Esophagus (tissue), 2 donors: ENCODE data around the gene MIPOL1. TPM values are rescaled to one million over a fixed set of nuclear protein-coding genes. Genes with fewer than 3 reads are reported as not detected.

Experiments used
- H3K27ac ChIP-seq, 2 donors: one replicate each; pipeline ENCODE4 v1.5.1; 2013; ENCODE audit warnings: low read depth in 2 of 2, mild to moderate bottlenecking in 2 of 2, inconsistent platforms in 1 of 2, low read length in 1 of 2, moderate library complexity in 1 of 2
- H3K27me3 ChIP-seq, 2 donors: one replicate each; pipeline ENCODE4 v1.6.1; 2013; ENCODE audit warnings: low read length in 2 of 2, control low read depth in 1 of 2, mild to moderate bottlenecking in 1 of 2; ENCODE audit not compliant: insufficient read depth in 2 of 2, control insufficient read depth in 1 of 2
- H3K36me3 ChIP-seq, 2 donors: one replicate each; pipeline ENCODE4 v1.6.1; 2013; ENCODE audit warnings: low read length in 1 of 2; ENCODE audit not compliant: control insufficient read depth in 2 of 2, insufficient read depth in 2 of 2
- H3K4me1 ChIP-seq, 2 donors: one replicate each; pipeline ENCODE4 v1.6.1; 2013; ENCODE audit warnings: low read length in 1 of 2; ENCODE audit not compliant: control insufficient read depth in 2 of 2, insufficient read depth in 2 of 2
- H3K4me3 ChIP-seq, 2 donors: one replicate each; pipeline ENCODE4 v1.5.1; 2013; ENCODE audit warnings: low read length in 2 of 2, mild to moderate bottlenecking in 2 of 2, low read depth in 1 of 2, moderate library complexity in 1 of 2
- H3K9me3 ChIP-seq, 2 donors: one replicate each; pipeline ENCODE4 v1.6.1; 2013; ENCODE audit warnings: mild to moderate bottlenecking in 2 of 2, low read depth in 1 of 2, low read length in 1 of 2, moderate library complexity in 1 of 2; ENCODE audit not compliant: control insufficient read depth in 2 of 2, insufficient read depth in 1 of 2
- WGBS, 2 donors: extraction: QIAGEN DNeasy Blood & Tissue Kit; methylation state at CpG; one replicate each; pipeline ENCODE4 v1.1.7; 2013; 5-methylcytosine and 5-hydroxymethylcytosine counted together
- polyA plus RNA-seq, 2 donors: library from polyadenylated mRNA; stranded (reverse); fragments of 200-250 nt; gene quantifications; one replicate each; pipeline ENCODE4 v1.2.3, GENCODE V29; 2013
- donor health status: healthy with polysubstance abuse.
- donor health status: Bipolar disorder and iron deficiency.

Gene MIPOL1
- polyA plus RNA-seq, 2 donors: 1.5 to 2.2 TPM

- Histone ChIP-seq H3K9me3 (no peaks in the 10 kb centered on the region), H3K4me1 (no peaks in the 10 kb centered on the region), H3K27me3 (no peaks in the 10 kb centered on the region), H3K4me3 (no peak overlapping the region), H3K36me3 (no peaks in the 10 kb centered on the region), H3K27ac (no peak overlapping the region)
- 74 to 88% methylated on average over 3 of the region's 3 CpGs for WGBS, 2 donors
Measured at GRCh38 chr14:37247791-37248461, 50.2 kb downstream of the MIPOL1 start.

GRCh38 chr14:37251775-37252174, 54.0 kb downstream of the MIPOL1 start:
- Histone ChIP-seq H3K4me3 (no peak overlapping the region), H3K27ac (no peak overlapping the region), H3K4me1 (no peaks in the 10 kb centered on the region), H3K36me3 (no peaks in the 10 kb centered on the region), H3K9me3 (no peaks in the 10 kb centered on the region), H3K27me3 (no peaks in the 10 kb centered on the region)

DNA sequence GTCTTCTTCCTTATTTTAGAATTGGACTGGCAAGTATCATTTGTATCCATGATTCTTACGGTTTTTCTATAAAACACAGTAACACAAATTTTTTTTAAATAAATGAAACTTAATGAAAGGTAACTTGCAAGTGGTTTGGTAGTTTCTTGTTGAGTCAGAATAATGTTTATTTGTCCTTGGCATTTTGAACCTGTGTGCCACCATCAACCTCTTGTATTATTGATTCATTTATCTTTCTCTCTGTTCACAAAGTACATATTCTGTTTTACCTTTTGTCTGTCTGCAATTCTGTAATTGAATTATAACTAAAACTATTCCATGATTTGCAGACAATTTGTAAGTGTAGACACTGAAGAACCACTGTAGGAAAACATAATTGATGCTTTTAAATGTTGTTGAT, 54.7 kb downstream of the MIPOL1 start:
- no peaks in the 10 kb centered on the region for H3K36me3 ChIP-seq
- H3K27ac ChIP-seq: no peak overlapping the region
- H3K9me3 ChIP-seq: no peaks in the 10 kb centered on the region
- H3K4me3 ChIP-seq: no peak overlapping the region
- no peaks in the 10 kb centered on the region for H3K27me3 ChIP-seq
- H3K4me1 ChIP-seq: no peaks in the 10 kb centered on the region
- 98 to 100% methylated on average over 1 of the region's 1 CpG for WGBS, 2 donors

DNA sequence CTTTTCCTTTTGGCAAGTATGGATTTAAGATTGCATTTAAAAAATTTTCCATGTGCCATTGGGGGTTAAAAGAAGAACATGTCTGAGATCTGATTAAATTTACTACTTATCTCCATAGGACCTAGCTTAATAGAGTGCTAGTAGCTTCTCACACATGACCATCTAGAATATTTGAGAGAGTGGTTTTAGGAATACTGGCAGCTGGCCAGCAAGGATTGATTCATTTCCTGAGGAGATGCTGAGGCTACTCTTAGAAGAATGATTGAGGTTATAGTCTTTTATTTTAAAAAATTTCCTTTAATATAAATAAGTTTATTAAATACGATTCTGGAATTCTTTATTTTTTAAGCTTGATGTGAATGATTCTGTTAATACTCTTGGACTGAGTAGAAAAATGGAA, 56.2 kb downstream of the MIPOL1 start:
- no peaks in the 10 kb centered on the region for H3K9me3 ChIP-seq
- no peaks in the 10 kb centered on the region for H3K4me1 ChIP-seq
- no peaks in the 10 kb centered on the region for H3K27me3 ChIP-seq
- no peak overlapping the region for H3K4me3 ChIP-seq
- H3K36me3 ChIP-seq: no peaks in the 10 kb centered on the region
- no peak overlapping the region for H3K27ac ChIP-seq
- 59 to 80% methylated on average over 1 of the region's 1 CpG for WGBS, 2 donors

- Histone ChIP-seq H3K27ac (no peak overlapping the region), H3K36me3 (no peaks in the 10 kb centered on the region), H3K4me3 (no peak overlapping the region), H3K4me1 (no peaks in the 10 kb centered on the region), H3K27me3 (no peaks in the 10 kb centered on the region), H3K9me3 (no peaks in the 10 kb centered on the region)
- WGBS, 2 donors: 78 to 82% methylated on average over 3 of the region's 3 CpGs
Measured at GRCh38 chr14:37254411-37254947, 56.7 kb downstream of the MIPOL1 start.

DNA sequence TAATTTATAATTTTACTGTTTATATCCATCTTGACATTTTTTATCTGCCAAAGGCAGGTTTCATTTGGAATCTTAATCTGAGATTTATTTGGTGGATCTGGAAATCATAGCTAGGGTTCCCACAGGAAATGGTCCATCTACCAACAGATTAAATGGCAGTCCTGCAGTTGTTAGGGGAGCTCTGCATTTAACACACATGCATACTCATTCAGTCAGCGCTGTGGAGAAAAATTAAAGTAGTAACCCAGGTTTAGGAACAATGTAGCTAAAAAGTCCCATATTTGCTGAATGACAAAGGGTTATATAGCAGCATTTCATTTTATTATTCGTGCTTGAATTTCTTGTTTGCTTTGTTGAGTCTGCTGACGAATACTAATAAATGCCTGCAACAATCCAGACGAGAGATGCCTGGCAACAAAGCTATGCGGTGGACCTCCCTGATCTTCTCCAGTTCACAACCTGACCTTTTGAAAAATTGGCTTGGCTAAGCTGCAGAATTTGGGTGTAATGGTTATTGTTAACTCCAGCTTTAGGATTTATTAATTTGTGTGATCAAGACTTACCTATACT, 59.8 kb downstream of the MIPOL1 start:
- Histone ChIP-seq H3K36me3 (no peaks in the 10 kb centered on the region), H3K4me3 (no peak overlapping the region), H3K27me3 (no peaks in the 10 kb centered on the region), H3K27ac (no peak overlapping the region), H3K9me3 (no peaks in the 10 kb centered on the region), H3K4me1 (no peaks in the 10 kb centered on the region)
- 78 to 83% methylated on average over 5 of the region's 5 CpGs for WGBS, 2 donors

DNA sequence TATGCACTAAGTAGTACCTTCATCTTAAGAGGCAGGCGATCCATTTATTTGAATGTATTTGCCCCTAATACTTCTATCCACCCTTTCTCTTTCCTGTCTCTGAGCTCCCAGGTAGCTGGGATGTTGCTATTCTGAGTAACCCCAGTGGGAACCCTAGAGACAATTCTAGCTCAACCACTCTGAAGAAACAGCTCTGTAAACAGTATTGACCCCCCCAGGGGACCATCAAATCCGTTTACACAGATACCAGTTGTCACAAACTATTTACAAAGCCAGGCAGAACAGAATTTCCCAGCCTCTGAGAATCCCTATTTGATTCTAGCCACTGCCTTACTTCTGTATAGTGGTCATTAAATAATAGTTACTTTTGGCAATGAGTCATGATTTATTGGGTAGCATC, 64.9 kb downstream of the MIPOL1 start:
- 65 to 74% methylated on average over 2 of the region's 2 CpGs for WGBS, 2 donors
- Histone ChIP-seq H3K4me1 (no peaks in the 10 kb centered on the region), H3K4me3 (no peak overlapping the region), H3K27me3 (no peaks in the 10 kb centered on the region), H3K27ac (no peak overlapping the region), H3K36me3 (no peaks in the 10 kb centered on the region), H3K9me3 (no peaks in the 10 kb centered on the region)

DNA sequence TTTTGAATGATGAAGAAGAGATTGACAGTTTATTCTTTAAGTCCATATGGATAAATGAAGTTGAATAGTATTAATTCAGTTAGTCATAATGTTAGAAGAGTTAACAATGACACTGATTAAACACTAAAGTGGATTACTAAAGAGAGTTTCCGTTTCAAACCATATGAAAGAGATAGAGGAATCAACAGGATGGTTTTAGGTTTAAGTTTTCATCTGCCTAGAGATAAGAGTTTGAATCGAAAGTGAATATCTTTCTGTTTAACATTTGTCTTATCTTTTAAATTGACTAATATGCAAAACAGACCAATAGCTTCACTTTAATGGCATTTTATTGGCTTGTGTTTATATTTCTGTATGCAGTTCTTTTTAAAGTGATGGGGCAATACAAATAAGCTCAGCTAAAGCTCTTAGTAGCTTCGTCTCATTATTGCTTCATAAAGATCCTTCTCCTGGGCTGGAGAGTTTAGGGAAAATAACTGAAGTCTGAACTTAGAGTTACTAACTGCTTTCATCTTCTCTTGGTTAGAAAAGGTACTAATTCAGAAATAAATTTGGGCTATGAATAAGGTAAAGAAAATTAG, 66.0 kb downstream of the MIPOL1 start:
- no peaks in the 10 kb centered on the region for H3K36me3 ChIP-seq
- no peaks in the 10 kb centered on the region for H3K4me1 ChIP-seq
- H3K27me3 ChIP-seq: no peaks in the 10 kb centered on the region
- H3K9me3 ChIP-seq: no peaks in the 10 kb centered on the region
- no peak overlapping the region for H3K4me3 ChIP-seq
- WGBS, 2 donors: 55 to 64% methylated on average over 3 of the region's 3 CpGs
- no peak overlapping the region for H3K27ac ChIP-seq

DNA sequence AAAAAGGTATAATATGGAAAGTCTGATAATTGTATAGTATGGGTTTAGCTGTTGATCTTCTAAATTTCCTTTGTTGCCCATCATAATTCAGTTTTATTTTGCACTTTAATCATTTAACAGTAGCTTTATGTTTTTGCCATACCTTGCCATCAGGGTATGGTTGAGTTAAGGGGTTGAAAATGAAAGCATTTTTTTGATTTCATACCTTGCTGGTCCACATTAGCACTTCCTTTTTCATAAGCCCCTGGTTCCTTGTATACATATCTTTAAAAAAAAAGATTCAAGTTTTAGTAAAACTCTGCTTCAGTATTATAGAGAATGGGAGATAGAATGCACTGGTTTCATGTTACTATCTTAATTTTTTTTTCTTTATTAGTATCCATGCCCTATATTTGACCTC, 71.1 kb downstream of the MIPOL1 start:
- H3K27ac ChIP-seq: no peak overlapping the region
- H3K9me3 ChIP-seq: no peaks in the 10 kb centered on the region
- no peaks in the 10 kb centered on the region for H3K27me3 ChIP-seq
- H3K36me3 ChIP-seq: no peaks in the 10 kb centered on the region
- H3K4me3 ChIP-seq: no peak overlapping the region
- no peaks in the 10 kb centered on the region for H3K4me1 ChIP-seq

- Histone ChIP-seq H3K27ac (no peak overlapping the region), H3K9me3 (no peaks in the 10 kb centered on the region), H3K27me3 (no peaks in the 10 kb centered on the region), H3K36me3 (no peaks in the 10 kb centered on the region), H3K4me1 (no peaks in the 10 kb centered on the region), H3K4me3 (no peak overlapping the region)
- 71 to 80% methylated on average over 3 of the region's 3 CpGs for WGBS, 2 donors
Measured at GRCh38 chr14:37270629-37271028, 72.9 kb downstream of the MIPOL1 start.
